NCI-H128 (cell line): ENCODE data around the gene PRRT1.
A peak's percentile ranks its signal among the peaks of the same experiment; 100 is the strongest.
"Not testable (repeated sequence)": the region's sequence is repeated elsewhere in the genome, so short reads cannot be mapped to it uniquely, and the experiment has no call there.

Experiments
- DNase-seq: peaks from one replicate; lab custom pipeline; 2025; ENCODE audit not compliant: unreplicated experiment; lab: John Stamatoyannopoulos, UW

PRRT1 gene

GRCh38 chr6:32188381-32189068, 36.8 kb upstream of the PRRT1 start:
- no peak for DNase-seq

GRCh38 chr6:32187725-32188380, 36.1 kb upstream of the PRRT1 start:
- DNase-seq: not testable (repeated sequence)

- no peak for DNase-seq
Observed at GRCh38 chr6:32187009-32187709, 35.4 kb upstream of the PRRT1 start.

GRCh38 chr6:32186151-32186840, 34.6 kb upstream of the PRRT1 start:
- DNase-seq: not testable (repeated sequence)

GRCh38 chr6:32185681-32186131, 34.0 kb upstream of the PRRT1 start:
- DNase-seq: not testable (repeated sequence)

GRCh38 chr6:32184084-32184640, 32.4 kb upstream of the PRRT1 start, which contains the start of gene AGER:
AGER (minus strand) TSS chr6:32184253; CDS start chr6:32184222, 31 bp downstream.
- no peak for DNase-seq

GRCh38 chr6:32183483-32184083, 31.8 kb upstream of the PRRT1 start:
- DNase-seq: no peak

- DNase-seq: no peak
Observed at GRCh38 chr6:32183030-32183429, 31.3 kb upstream of the PRRT1 start.

GRCh38 chr6:32182555-32182981, 30.8 kb upstream of the PRRT1 start:
- no peak for DNase-seq

- DNase-seq: no peak
Observed at GRCh38 chr6:32181915-32182529, 30.3 kb upstream of the PRRT1 start.

GRCh38 chr6:32181148-32181702, 29.5 kb upstream of the PRRT1 start:
- no peak for DNase-seq

- no peak for DNase-seq
Observed at GRCh38 chr6:32179766-32180405, 28.1 kb upstream of the PRRT1 start.

GRCh38 chr6:32178547-32179440, 27.1 kb upstream of the PRRT1 start:
- DNase-seq: no peak

GRCh38 chr6:32177788-32178546, 26.2 kb upstream of the PRRT1 start, which contains the start of gene RNF5:
RNF5 (plus strand) TSS chr6:32178405; CDS start chr6:32178512, 107 bp downstream.
- DNase-seq: peak; percentile 98

- peak; percentile 49 for DNase-seq
Observed at GRCh38 chr6:32177183-32177787, 25.5 kb upstream of the PRRT1 start.

- DNase-seq: no peak
Observed at GRCh38 chr6:32176476-32177182, 24.9 kb upstream of the PRRT1 start.
